GM12878 (cell line): ENCODE results near the gene LSM10.

Source experiments
- SIN3A ChIP-seq: IDR thresholded peaks from 2 replicates; pipeline ENCODE4 v1.6.1; 2012; ENCODE audit warnings: low read depth, low read length, improper control_type of control experiment
- TF ChIP-seq, protein P1 (sequence below), 3 experiments: IDR thresholded peaks in 2 of 3; conservative IDR thresholded peaks in 1 of 3; 2 replicates each; pipeline ENCODE4 v1.5.1; 2011; ENCODE audit warnings: low read depth in 3 of 3, low read length in 3 of 3, mild to moderate bottlenecking in 3 of 3, control low read depth in 2 of 3, moderate library complexity in 2 of 3, inconsistent platforms in 1 of 3, mixed read lengths in 1 of 3; ENCODE audit not compliant: control insufficient read depth in 2 of 3, insufficient read depth in 1 of 3; ENCODE audit errors: extremely low read depth in 1 of 3
- TF ChIP-seq, protein P2 (sequence below): IDR thresholded peaks from 2 replicates; pipeline ENCODE4 v1.6.1; 2011; ENCODE audit warnings: mild to moderate bottlenecking, low read depth, low read length, moderate library complexity; ENCODE audit not compliant: insufficient replicate concordance
- TF ChIP-seq, protein P3 (sequence below): IDR thresholded peaks from 2 replicates; pipeline ENCODE4 v1.6.1; 2011; ENCODE audit warnings: low read depth, mild to moderate bottlenecking, low read length, moderate library complexity, borderline replicate concordance; ENCODE audit errors: extremely low read depth

DNA sequence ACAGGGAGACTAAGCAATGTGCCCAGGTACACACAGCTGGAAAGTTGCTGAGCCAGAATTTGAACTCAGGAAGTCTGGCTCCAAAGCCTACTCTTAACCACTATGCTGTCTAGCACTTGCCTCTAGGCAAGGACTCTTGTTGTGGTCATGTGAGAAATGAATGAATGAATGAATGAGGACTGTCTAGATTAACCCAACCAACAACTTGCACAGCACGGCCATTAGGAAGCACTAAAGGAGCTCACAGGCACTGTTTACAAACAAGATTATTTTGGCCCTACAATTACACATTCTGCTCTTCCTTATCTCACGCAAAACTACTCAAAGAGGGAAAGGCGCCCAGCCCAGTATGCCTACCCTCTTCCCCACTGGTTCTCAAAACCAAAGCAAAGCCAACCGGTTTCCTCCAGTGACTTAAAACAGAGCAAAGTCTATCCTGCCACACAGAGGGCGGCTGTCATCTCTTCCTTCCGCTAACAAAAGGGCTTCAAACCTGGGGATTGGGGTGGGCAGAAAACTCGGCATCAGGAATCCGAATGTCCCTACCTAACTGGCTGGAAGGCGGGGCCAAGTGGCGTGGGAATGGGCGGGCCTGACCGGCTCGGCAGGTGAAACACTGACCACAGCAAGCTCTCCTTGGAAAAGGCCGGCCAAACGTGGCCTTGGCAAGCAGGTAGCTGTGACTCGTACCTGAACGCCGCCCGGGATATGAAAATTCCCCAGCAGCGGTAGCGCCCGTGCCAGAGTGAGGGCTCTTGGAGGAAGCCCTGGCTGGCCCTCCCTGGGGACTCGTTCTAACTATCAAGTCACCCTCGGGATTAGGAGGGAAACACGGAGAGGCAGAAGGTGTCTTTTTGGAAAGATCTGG lies 12.9 kb downstream of the LSM10 start:
- TF ChIP-seq, protein P1, sequence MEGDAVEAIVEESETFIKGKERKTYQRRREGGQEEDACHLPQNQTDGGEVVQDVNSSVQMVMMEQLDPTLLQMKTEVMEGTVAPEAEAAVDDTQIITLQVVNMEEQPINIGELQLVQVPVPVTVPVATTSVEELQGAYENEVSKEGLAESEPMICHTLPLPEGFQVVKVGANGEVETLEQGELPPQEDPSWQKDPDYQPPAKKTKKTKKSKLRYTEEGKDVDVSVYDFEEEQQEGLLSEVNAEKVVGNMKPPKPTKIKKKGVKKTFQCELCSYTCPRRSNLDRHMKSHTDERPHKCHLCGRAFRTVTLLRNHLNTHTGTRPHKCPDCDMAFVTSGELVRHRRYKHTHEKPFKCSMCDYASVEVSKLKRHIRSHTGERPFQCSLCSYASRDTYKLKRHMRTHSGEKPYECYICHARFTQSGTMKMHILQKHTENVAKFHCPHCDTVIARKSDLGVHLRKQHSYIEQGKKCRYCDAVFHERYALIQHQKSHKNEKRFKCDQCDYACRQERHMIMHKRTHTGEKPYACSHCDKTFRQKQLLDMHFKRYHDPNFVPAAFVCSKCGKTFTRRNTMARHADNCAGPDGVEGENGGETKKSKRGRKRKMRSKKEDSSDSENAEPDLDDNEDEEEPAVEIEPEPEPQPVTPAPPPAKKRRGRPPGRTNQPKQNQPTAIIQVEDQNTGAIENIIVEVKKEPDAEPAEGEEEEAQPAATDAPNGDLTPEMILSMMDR (IDR thresholded peaks at IDR 0.05 in 2 of 3, conservative IDR thresholded peaks at IDR 0.05 in 1 of 3; ENCODE audit: control insufficient read depth in 2 of 3, extremely low read depth in 1 of 3, insufficient read depth in 1 of 3, low read depth in 3 of 3, low read length in 3 of 3), result peak in 1 of 3 experiments; percentile 13; a peak in 1 of 6 replicates
- no peak for TF ChIP-seq SIN3A
- TF ChIP-seq, protein P2, sequence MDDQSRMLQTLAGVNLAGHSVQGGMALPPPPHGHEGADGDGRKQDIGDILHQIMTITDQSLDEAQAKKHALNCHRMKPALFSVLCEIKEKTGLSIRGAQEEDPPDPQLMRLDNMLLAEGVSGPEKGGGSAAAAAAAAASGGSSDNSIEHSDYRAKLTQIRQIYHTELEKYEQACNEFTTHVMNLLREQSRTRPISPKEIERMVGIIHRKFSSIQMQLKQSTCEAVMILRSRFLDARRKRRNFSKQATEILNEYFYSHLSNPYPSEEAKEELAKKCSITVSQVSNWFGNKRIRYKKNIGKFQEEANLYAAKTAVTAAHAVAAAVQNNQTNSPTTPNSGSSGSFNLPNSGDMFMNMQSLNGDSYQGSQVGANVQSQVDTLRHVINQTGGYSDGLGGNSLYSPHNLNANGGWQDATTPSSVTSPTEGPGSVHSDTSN, result no peak
- TF ChIP-seq, protein P3, sequence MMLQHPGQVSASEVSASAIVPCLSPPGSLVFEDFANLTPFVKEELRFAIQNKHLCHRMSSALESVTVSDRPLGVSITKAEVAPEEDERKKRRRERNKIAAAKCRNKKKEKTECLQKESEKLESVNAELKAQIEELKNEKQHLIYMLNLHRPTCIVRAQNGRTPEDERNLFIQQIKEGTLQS, result no peak
